HepG2 (cell line): ENCODE results near the gene SNED1. TPM values are rescaled to one million over a fixed set of nuclear protein-coding genes. Genes with fewer than 3 reads are reported as not detected.

ENCODE experiments used
- ATAC-seq: fragments of 200-7000 bp; cut with Tn5 transposase; 3 replicates; pipeline ENCODE4 v1.9.1; 2020; ENCODE audit warnings: mild to moderate bottlenecking, moderate library complexity
- BruUV-seq: library from RNA; stranded (reverse); fragments of 400-500 nt; replicated peaks from 2 replicates; lab custom pipeline; 2021; lab: Mats Ljungman, UMichigan
- CTCF ChIA-PET: fragments of 300-600 bp; formaldehyde crosslinking; extraction: SDS; loops from one replicate; lab custom pipeline; 2021; ENCODE audit warnings: low total read pairs, inconsistent platforms, low intra/inter-chr PET ratio; lab: Yijun Ruan, JAX
- POLR2A ChIA-PET: fragments of 350-600 bp; sonication (Branson Sonifier 250); formaldehyde crosslinking; loops from one replicate; lab custom pipeline; 2020; ENCODE audit warnings: antibody characterized with exemption, inconsistent platforms; lab: Yijun Ruan, JAX
- DNase-seq: peaks from one replicate; pipeline ENCODE4 v3.0.0-alpha.2; 2015; ENCODE audit warnings: low spot score
- FAIRE-seq: peaks from 3 replicates; lab custom pipeline; 2011; peaks lifted over from hg19 to GRCh38; lab: Jason Lieb, UNC
- H2AFZ ChIP-seq: one replicate; pipeline ENCODE4 v1.6.1; 2011; ENCODE audit warnings: low read length, inconsistent platforms
- H3K27ac ChIP-seq: fragments of 300-600 bp; 3 replicates; pipeline ENCODE4 v1.8.0; 2011; ENCODE audit warnings: mixed run types, mild to moderate bottlenecking, mixed read lengths, low read length, inconsistent platforms; ENCODE audit not compliant: insufficient read depth; ENCODE audit errors: extremely low read length
- H3K27me3 ChIP-seq, 2 experiments: fragments of 200-600 bp in 1 of 2; 2 replicates in 1 of 2; 3 replicates in 1 of 2; pipeline versions ENCODE4 v1.6.0 to v1.8.0; 2011; ENCODE audit warnings: low read length in 2 of 2, mild to moderate bottlenecking in 2 of 2, moderate library complexity in 2 of 2, inconsistent platforms in 1 of 2; ENCODE audit not compliant: insufficient read depth in 2 of 2, control insufficient read depth in 1 of 2
- H3K36me3 ChIP-seq, 2 experiments: fragments of 200-600 bp in 1 of 2; replicated peaks in 1 of 2; 2 replicates in 1 of 2; 3 replicates in 1 of 2; pipeline versions ENCODE4 v1.5.1 to v1.8.0; 2011; ENCODE audit warnings: low read length in 2 of 2, inconsistent platforms in 1 of 2; ENCODE audit not compliant: insufficient read depth in 2 of 2, control insufficient read depth in 1 of 2
- H3K4me1 ChIP-seq: 2 replicates; pipeline ENCODE4 v1.5.1; 2012; ENCODE audit warnings: low read length, inconsistent platforms; ENCODE audit not compliant: insufficient read depth
- H3K4me2 ChIP-seq: 2 replicates; pipeline ENCODE4 v1.6.0; 2011; ENCODE audit warnings: low read depth, low read length, inconsistent platforms
- H3K4me3 ChIP-seq, 3 experiments: fragments of 200-600 bp in 1 of 3; sonication (generic), shearing (Covaris generic) in 1 of 3; replicated peaks in 1 of 3; 2 replicates each; pipeline ENCODE4 v1.5.1; 2011 to 2016; ENCODE audit warnings: low read length in 3 of 3, inconsistent platforms in 2 of 3, low read depth in 2 of 3, mild to moderate bottlenecking in 2 of 3, control low read depth in 1 of 3, mixed read lengths in 1 of 3; ENCODE audit not compliant: insufficient read depth in 1 of 3
- H3K79me2 ChIP-seq: one replicate; pipeline ENCODE4 v1.6.1; 2011; ENCODE audit warnings: low read length, inconsistent platforms; ENCODE audit not compliant: insufficient read depth
- H3K9ac ChIP-seq: 2 replicates; pipeline ENCODE4 v1.6.0; 2011; ENCODE audit warnings: mild to moderate bottlenecking, low read depth, low read length, inconsistent platforms; ENCODE audit not compliant: insufficient read depth
- H3K9me3 ChIP-seq: 2 replicates; pipeline ENCODE4 v1.5.1; 2012; ENCODE audit warnings: mild to moderate bottlenecking, low read length
- H4K20me1 ChIP-seq: 2 replicates; pipeline ENCODE4 v1.6.0; 2011; ENCODE audit warnings: inconsistent platforms, mild to moderate bottlenecking, low read length, moderate library complexity; ENCODE audit not compliant: insufficient read depth
- ATF5 ChIP-seq: sonication (generic); formaldehyde crosslinking; IDR thresholded peaks from 2 replicates; pipeline ENCODE4 v1.4.0; 2020; ENCODE audit warnings: mild to moderate bottlenecking, low read depth, missing genetic modification reagents
- CHCHD3 ChIP-seq: sonication (generic); formaldehyde crosslinking; IDR thresholded peaks from 2 replicates; pipeline ENCODE4 v1.8.0; 2022; ENCODE audit warnings: mild to moderate bottlenecking, missing genetic modification reagents, moderate library complexity
- HNRNPK ChIP-seq: fragments of 200-400 bp; formaldehyde crosslinking; IDR thresholded peaks from 2 replicates; pipeline ENCODE4 v1.6.1; 2018; ENCODE audit warnings: low read length, low read depth, moderate library complexity, mild to moderate bottlenecking; ENCODE audit not compliant: poor library complexity, severe bottlenecking
- NPAS2 ChIP-seq: sonication (generic); formaldehyde crosslinking; IDR thresholded peaks from 2 replicates; pipeline ENCODE4 v1.8.0; 2022; ENCODE audit warnings: mild to moderate bottlenecking, missing genetic modification reagents, borderline replicate concordance
- STAT6 ChIP-seq: sonication (generic); formaldehyde crosslinking; IDR thresholded peaks from 2 replicates; pipeline ENCODE4 v1.4.0; 2020; ENCODE audit warnings: missing genetic modification reagents, mild to moderate bottlenecking, borderline replicate concordance
- ZNF780A ChIP-seq: sonication (generic); formaldehyde crosslinking; IDR thresholded peaks from 2 replicates; pipeline ENCODE4 v1.8.0; 2022; ENCODE audit warnings: mild to moderate bottlenecking, missing genetic modification reagents, moderate library complexity
- WGBS: methylation state at CpG from one replicate; pipeline ENCODE4 v1.1.6; 2017; ENCODE audit warnings: low lambda C conversion rate; 5-methylcytosine and 5-hydroxymethylcytosine counted together
- in situ Hi-C: cut with HindIII; loops from 2 replicates; pipeline ENCODE4 v1.10.0; 2017; ENCODE audit warnings: low pct_unique_long_range_greater_than_20kb; ENCODE audit not compliant: extremely low pct_ligation_motif_present
- intact Hi-C: fragments of 100-400 bp; cut with micrococcal nuclease; formaldehyde crosslinking; loops from one replicate; pipeline ENCODE4 v1.10.0; 2022; ENCODE audit not compliant: unreplicated experiment
- polyA plus RNA-seq, 8 experiments: library from polyadenylated mRNA; depleted of rRNA in 3 of 8; stranded (reverse) in 7 of 8; unstranded in 1 of 8; fragments of >200 nt; fragmentation: Illumina TruSeq in 4 of 8; extraction: Trizol in 4 of 8; gene quantifications; 2 replicates each; pipeline versions ENCODE4 v1.2.1 to v1.2.3, GENCODE V29; 2011 to 2016; ENCODE audit warnings: low read depth in 4 of 8, missing spikeins in 1 of 8, mixed read lengths in 1 of 8; ENCODE audit not compliant: insufficient read depth in 1 of 8
- total RNA-seq, 5 experiments: library from RNA; depleted of rRNA; stranded (reverse); fragments of >200 nt; fragmentation: Illumina TruSeq; extraction: Trizol; gene quantifications; 2 replicates each; pipeline ENCODE4 v1.2.3, GENCODE V29; 2016; ENCODE audit warnings: low read depth in 1 of 5

SNED1 gene
- total and polyA plus RNA-seq, 2 of the 13 experiments (the other 11 are each of a cell fraction or from before 2014, with no cell fraction given) = 0.15 to 0.65 TPM

- in situ Hi-C loops (no loop called here), intact Hi-C loops (no loop called here)
- no peak overlapping the region for H3K4me2 ChIP-seq
- no peaks in the 10 kb centered on the region for H3K36me3 ChIP-seq
- no peaks in the 10 kb centered on the region for H3K9me3 ChIP-seq
- CTCF ChIA-PET = no interaction called here
- FAIRE-seq = no peak
- WGBS = 62% methylated on average over 21 of the region's 21 CpGs
- no peak for DNase-seq
- TF ChIP-seq ATF5 = no peak
- no peak for TF ChIP-seq NPAS2 (CRISPR knock-in tag)
- no peak for TF ChIP-seq CHCHD3 (CRISPR knock-in tag)
- no peak for TF ChIP-seq STAT6 (CRISPR knock-in tag)
- no peak for TF ChIP-seq ZNF780A
- TF ChIP-seq HNRNPK = no peak
- H3K4me3 ChIP-seq = no peak overlapping the region
- H4K20me1 ChIP-seq = no peaks in the 10 kb centered on the region; the same call in 1 of the 2 replicates
- no peak overlapping the region for H3K9ac ChIP-seq
- POLR2A ChIA-PET = no interaction called here
- ATAC-seq = no peak
- H3K27ac ChIP-seq = no peak overlapping the region
- H3K79me2 ChIP-seq = no peaks in the 10 kb centered on the region
- H3K27me3 ChIP-seq = peaks cover 24 to 67% of the 10 kb centered on the region in 2 experiments
- H2AFZ ChIP-seq = no peak overlapping the region
- no TSS peak for BruUV-seq
- H3K4me1 ChIP-seq = 0 out of 2 replicates have a peak, but pooled peaks cover 8% of the 10 kb centered on the region
Observed at GRCh38 chr2:241066171-241066892, 67.9 kb downstream of the SNED1 start.
